Liver (tissue), 9 donors: ENCODE data around the gene EFS. TPM values are rescaled to one million over a fixed set of nuclear protein-coding genes. Genes with fewer than 3 reads are reported as not detected.

Experiments
- DNase-seq: peaks from one replicate; pipeline ENCODE4 v3.0.0-alpha.2; 2017; ENCODE audit warnings: low spot score
- H3K27ac ChIP-seq, 2 donors: one replicate each; pipeline ENCODE4 v1.7.0; 2013; ENCODE audit warnings: inconsistent platforms in 2 of 2, low read length in 2 of 2, control low read depth in 1 of 2, low read depth in 1 of 2, mild to moderate bottlenecking in 1 of 2
- H3K27me3 ChIP-seq, 4 donors: one replicate each; pipeline versions ENCODE4 v1.6.1 to v1.7.0; 2013; ENCODE audit warnings: low read length in 3 of 4, inconsistent platforms in 1 of 4, mild to moderate bottlenecking in 1 of 4, moderate library complexity in 1 of 4; ENCODE audit not compliant: control insufficient read depth in 4 of 4, insufficient read depth in 4 of 4
- H3K36me3 ChIP-seq, 4 donors: one replicate each; pipeline versions ENCODE4 v1.6.1 to v1.7.0; 2013; ENCODE audit warnings: low read length in 3 of 4, mild to moderate bottlenecking in 3 of 4, low read depth in 1 of 4, moderate library complexity in 1 of 4; ENCODE audit not compliant: control insufficient read depth in 4 of 4, insufficient read depth in 3 of 4
- H3K4me1 ChIP-seq, 4 donors: one replicate each; pipeline versions ENCODE4 v1.6.1 to v1.7.0; 2013; ENCODE audit warnings: low read length in 3 of 4, mild to moderate bottlenecking in 3 of 4, moderate library complexity in 1 of 4; ENCODE audit not compliant: control insufficient read depth in 4 of 4, insufficient read depth in 4 of 4
- H3K4me3 ChIP-seq, 3 donors: one replicate each; pipeline versions ENCODE4 v1.6.1 to v1.7.0; 2013; ENCODE audit warnings: low read length in 3 of 3, control low read depth in 1 of 3, low read depth in 1 of 3, mild to moderate bottlenecking in 1 of 3
- H3K9ac ChIP-seq, 2 donors: one replicate each; pipeline ENCODE4 v1.7.0; 2013; ENCODE audit warnings: low read length in 2 of 2, mild to moderate bottlenecking in 2 of 2, moderate library complexity in 2 of 2, control low read depth in 1 of 2, low read depth in 1 of 2
- H3K9me3 ChIP-seq, 4 donors: one replicate each; pipeline versions ENCODE4 v1.6.1 to v1.7.0; 2013; ENCODE audit warnings: low read length in 3 of 4; ENCODE audit not compliant: control insufficient read depth in 4 of 4
- ATF3 ChIP-seq: IDR thresholded peaks from 2 replicates; pipeline ENCODE4 v1.6.1; 2016; ENCODE audit warnings: antibody characterized with exemption
- CTCF ChIP-seq: fragments of 150-350 bp; IDR thresholded peaks from 2 replicates; pipeline ENCODE4 v1.5.1; 2017; ENCODE audit warnings: improper control_type of control experiment, low read depth, low read length; ENCODE audit not compliant: missing input control
- EGR1 ChIP-seq, 2 donors: IDR thresholded peaks; 2 replicates each; pipeline ENCODE4 v1.6.1; 2016 to 2018; ENCODE audit warnings: antibody characterized with exemption in 2 of 2, low read depth in 2 of 2
- FOXA1 ChIP-seq: IDR thresholded peaks from 2 replicates; pipeline ENCODE4 v1.6.1; 2016; ENCODE audit warnings: antibody characterized with exemption
- FOXA2 ChIP-seq: IDR thresholded peaks from 2 replicates; pipeline ENCODE4 v1.6.1; 2016; ENCODE audit warnings: antibody characterized with exemption
- GABPA ChIP-seq, 2 donors: IDR thresholded peaks in 1 of 2; conservative IDR thresholded peaks in 1 of 2; 2 replicates each; pipeline ENCODE4 v1.6.1; 2016; ENCODE audit warnings: antibody characterized with exemption in 2 of 2, mild to moderate bottlenecking in 1 of 2, moderate library complexity in 1 of 2
- HNF4A ChIP-seq, 2 donors: conservative IDR thresholded peaks; 2 replicates each; pipeline ENCODE4 v1.6.1; 2016; ENCODE audit warnings: antibody characterized with exemption in 2 of 2, mild to moderate bottlenecking in 2 of 2
- HNF4G ChIP-seq: IDR thresholded peaks from 2 replicates; pipeline ENCODE4 v1.6.1; 2016; ENCODE audit warnings: antibody characterized with exemption
- JUND ChIP-seq, 2 donors: IDR thresholded peaks; 2 replicates each; pipeline ENCODE4 v1.6.1; 2016; ENCODE audit warnings: antibody characterized with exemption in 2 of 2
- MAX ChIP-seq: IDR thresholded peaks from 2 replicates; pipeline ENCODE4 v1.6.1; 2016; ENCODE audit warnings: antibody characterized with exemption
- NR2F2 ChIP-seq: IDR thresholded peaks from 2 replicates; pipeline ENCODE4 v1.6.1; 2016; ENCODE audit warnings: antibody characterized with exemption
- RAD21 ChIP-seq, 2 donors: IDR thresholded peaks; 2 replicates each; pipeline ENCODE4 v1.6.1; 2016; ENCODE audit warnings: antibody characterized with exemption in 2 of 2, mild to moderate bottlenecking in 2 of 2
- REST ChIP-seq: IDR thresholded peaks from 2 replicates; pipeline ENCODE4 v1.6.1; 2016; ENCODE audit warnings: antibody characterized with exemption, mild to moderate bottlenecking
- RXRA ChIP-seq, 2 donors: IDR thresholded peaks; 2 replicates each; pipeline ENCODE4 v1.6.1; 2017 to 2018; ENCODE audit warnings: antibody characterized with exemption in 2 of 2, mild to moderate bottlenecking in 1 of 2
- SP1 ChIP-seq: IDR thresholded peaks from 2 replicates; pipeline ENCODE4 v1.6.1; 2018; ENCODE audit warnings: antibody characterized with exemption, mild to moderate bottlenecking
- TAF1 ChIP-seq: conservative IDR thresholded peaks from 2 replicates; pipeline ENCODE4 v1.6.1; 2016; ENCODE audit warnings: antibody characterized with exemption, mild to moderate bottlenecking
- YY1 ChIP-seq: IDR thresholded peaks from 2 replicates; pipeline ENCODE4 v1.6.1; 2016; ENCODE audit warnings: antibody characterized with exemption, mild to moderate bottlenecking
- ZBTB33 ChIP-seq: IDR thresholded peaks from 2 replicates; pipeline ENCODE4 v1.6.1; 2016; ENCODE audit warnings: antibody characterized with exemption
- WGBS: extraction: QIAGEN DNeasy Blood & Tissue Kit; methylation state at CpG from one replicate; pipeline ENCODE4 v1.1.7; 2013; 5-methylcytosine and 5-hydroxymethylcytosine counted together
- polyA plus RNA-seq, 2 donors: library from polyadenylated mRNA; stranded (reverse) in 1 of 2; unstranded in 1 of 2; fragments of 200-250 nt in 1 of 2; fragments of >200 nt in 1 of 2; fragmentation: Nextera tagmentation in 1 of 2; extraction: Ambion mirVana in 1 of 2; gene quantifications; one replicate each; pipeline versions ENCODE4 v1.2.1 to v1.2.3, GENCODE V29; 2013 to 2015
- total RNA-seq, 2 donors: library from RNA; depleted of rRNA; stranded (reverse); fragments of >200 nt; gene quantifications; one replicate each; pipeline ENCODE4 v1.2.3, GENCODE V29; 2014
- donor health status: healthy.
- donor health status: healthy.
- donor health status: healthy.
- donor health status: healthy.
- donor health status: healthy.

Gene EFS
- total and polyA plus RNA-seq, 4 donors = 0.10 to 0.69 (median 0.54) TPM

- no peak for DNase-seq
- H3K4me1 ChIP-seq = peaks cover 2 to 12% (median 9%) of the 10 kb centered on the region in 4 donors
- TF ChIP-seq YY1 = no peak
- TF ChIP-seq ZBTB33 = no peak
- TF ChIP-seq CTCF = no peak
- no peak for TF ChIP-seq MAX
- no peak for TF ChIP-seq HNF4A (conservative IDR thresholded peaks at IDR 0.05)
- TF ChIP-seq SP1 = no peak
- TF ChIP-seq REST = no peak
- TF ChIP-seq RXRA (IDR thresholded peaks at IDR 0.05) = no peak
- no peak for TF ChIP-seq RAD21 (IDR thresholded peaks at IDR 0.05)
- no peak for TF ChIP-seq FOXA1
- TF ChIP-seq TAF1 = no peak
- no peak for TF ChIP-seq FOXA2
- TF ChIP-seq NR2F2 = no peak
- TF ChIP-seq GABPA (IDR thresholded peaks at IDR 0.05 in 1 of 2, conservative IDR thresholded peaks at IDR 0.05 in 1 of 2) = no peak
- no peak for TF ChIP-seq ATF3
- no peak for TF ChIP-seq JUND (IDR thresholded peaks at IDR 0.05)
- TF ChIP-seq HNF4G = no peak
- no peaks in the 10 kb centered on the region for H3K9me3 ChIP-seq
- WGBS = 48% methylated on average over 3 of the region's 3 CpGs
- no peak overlapping the region for H3K27ac ChIP-seq
- no peaks in the 10 kb centered on the region for H3K36me3 ChIP-seq
- H3K9ac ChIP-seq = no peak overlapping the region
- peaks cover 0 to 8% (median 6%) of the 10 kb centered on the region in 4 donors for H3K27me3 ChIP-seq
- H3K4me3 ChIP-seq = no peak overlapping the region
These were observed 2.8 kb downstream of the EFS start for GRCh38 chr14:23362200-23362599.

- H3K27me3 ChIP-seq = peaks cover 0 to 8% (median 6%) of the 10 kb centered on the region in 4 donors
- WGBS = 76% methylated on average over 6 of the region's 6 CpGs
- no peak overlapping the region for H3K27ac ChIP-seq
- H3K9ac ChIP-seq = no peak overlapping the region
- H3K36me3 ChIP-seq = no peaks in the 10 kb centered on the region
- no peaks in the 10 kb centered on the region for H3K9me3 ChIP-seq
- no peak overlapping the region for H3K4me3 ChIP-seq
- H3K4me1 ChIP-seq = peaks cover 2 to 12% (median 9%) of the 10 kb centered on the region in 4 donors
- no peak for DNase-seq
- TF ChIP-seq CTCF (no peak), REST (no peak), EGR1 (IDR thresholded peaks at IDR 0.05; ENCODE audit: low read depth in 2 of 2) (no peak), RAD21 (IDR thresholded peaks at IDR 0.05) (no peak), NR2F2 (no peak), HNF4G (no peak), FOXA2 (no peak), FOXA1 (no peak), SP1 (no peak), RXRA (IDR thresholded peaks at IDR 0.05) (no peak), MAX (no peak)
These were observed 3.2 kb downstream of the EFS start for GRCh38 chr14:23361763-23362162.
